NCI-H2227 (cell line): ENCODE results near the gene FTMT.
"Not testable (repeated sequence)": the region's sequence is repeated elsewhere in the genome, so short reads cannot be mapped to it uniquely, and the experiment has no call there.

Experiments
- DNase-seq: peaks from one replicate; lab custom pipeline; 2025; ENCODE audit not compliant: unreplicated experiment; lab: John Stamatoyannopoulos, UW

The FTMT gene

GRCh38 chr5:121851643-121852574, at the start of gene FTMT:
TSS of gene FTMT (plus strand) at chr5:121851882. CDS start at chr5:121851964, 82 bp downstream.
- DNase-seq = no peak

DNA sequence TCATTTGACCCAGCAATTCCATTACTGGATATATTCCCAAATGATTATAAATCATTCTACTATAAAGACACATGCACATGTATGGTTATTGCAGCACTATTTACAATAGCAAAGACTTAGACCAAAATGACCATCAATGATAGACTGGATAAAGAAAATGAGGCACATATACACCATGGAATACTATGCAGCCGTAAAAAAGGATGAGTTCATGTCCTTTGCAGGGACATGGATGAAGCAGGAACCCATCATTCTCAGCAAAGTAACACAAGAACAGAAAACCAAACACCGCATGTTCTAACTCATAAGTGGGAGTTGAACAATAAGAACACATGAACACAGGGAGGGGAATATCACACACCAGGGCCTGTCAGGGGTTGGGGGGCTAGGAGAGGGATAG, 46.4 kb upstream of the FTMT start:
- DNase-seq = not testable (repeated sequence)

- no peak for DNase-seq
Observed at GRCh38 chr5:121805911-121806310, 45.8 kb upstream of the FTMT start.

GRCh38 chr5:121816164-121816563, 35.5 kb upstream of the FTMT start:
- no peak for DNase-seq

GRCh38 chr5:121819682-121820261, 31.9 kb upstream of the FTMT start:
- DNase-seq = no peak

- DNase-seq = no peak
Observed at GRCh38 chr5:121833617-121834016, 18.1 kb upstream of the FTMT start.

GRCh38 chr5:121834021-121834420, 17.7 kb upstream of the FTMT start:
- DNase-seq = no peak

GRCh38 chr5:121841892-121842291, 9.8 kb upstream of the FTMT start:
- DNase-seq = no peak

DNA sequence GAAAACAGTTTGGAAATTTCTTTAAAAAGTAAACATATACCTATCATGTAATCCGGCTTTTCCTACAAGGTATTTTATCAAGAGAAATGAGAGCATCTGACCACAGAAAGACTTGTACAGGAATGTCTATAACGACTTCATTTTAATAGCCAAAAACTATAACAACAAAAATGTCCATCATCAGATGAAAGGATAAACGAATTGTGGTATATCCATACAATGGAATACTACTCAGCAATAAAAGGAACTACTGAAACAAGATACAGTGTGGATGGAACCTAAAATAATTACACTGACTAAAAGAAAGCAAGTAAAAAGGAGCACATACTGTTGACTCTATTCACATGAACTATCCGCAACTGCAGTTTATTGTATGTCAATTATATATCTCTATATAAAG, 1.4 kb upstream of the FTMT start:
- no peak for DNase-seq

DNA sequence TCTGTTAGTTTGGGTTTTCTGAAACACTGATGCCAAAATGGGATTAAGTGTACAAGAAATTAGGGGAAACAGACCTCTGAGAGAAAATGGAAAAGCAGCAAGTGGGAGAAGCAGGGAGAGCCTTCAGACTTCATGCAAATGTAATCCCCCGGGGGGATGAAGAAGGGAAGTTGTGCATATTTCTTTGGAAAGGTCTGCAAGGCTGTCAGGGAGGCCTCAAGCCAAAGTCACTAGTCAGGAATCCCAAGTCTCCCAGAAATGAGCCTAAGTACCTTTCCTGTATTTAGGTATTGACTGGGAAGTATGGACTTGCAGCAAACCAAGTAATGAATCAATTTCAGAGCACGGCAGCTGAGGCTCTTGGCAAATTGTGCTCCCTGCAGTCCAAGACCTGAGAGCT, 2.2 kb downstream of the FTMT start:
- no peak for DNase-seq

DNA sequence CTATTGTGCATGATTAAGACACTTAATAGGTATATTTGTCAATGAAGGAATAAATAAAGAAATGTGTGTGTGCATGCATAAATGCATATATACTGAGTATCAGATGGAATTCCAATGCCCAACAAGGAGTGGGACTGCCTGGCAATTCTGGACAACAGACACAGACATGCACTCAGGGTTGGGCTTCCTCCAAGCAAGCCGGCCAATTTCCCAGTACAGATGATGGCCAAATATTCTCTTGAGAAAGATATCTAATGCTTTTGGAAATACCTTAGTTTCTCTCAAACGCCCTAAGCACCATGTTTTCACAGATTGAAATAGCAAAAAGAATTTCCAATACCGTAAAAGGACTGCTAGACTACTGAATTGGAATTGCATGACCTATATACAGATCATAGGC, 11.1 kb downstream of the FTMT start:
- DNase-seq = no peak

- DNase-seq = no peak
Observed at GRCh38 chr5:121863753-121864285, 12.1 kb downstream of the FTMT start.

DNA sequence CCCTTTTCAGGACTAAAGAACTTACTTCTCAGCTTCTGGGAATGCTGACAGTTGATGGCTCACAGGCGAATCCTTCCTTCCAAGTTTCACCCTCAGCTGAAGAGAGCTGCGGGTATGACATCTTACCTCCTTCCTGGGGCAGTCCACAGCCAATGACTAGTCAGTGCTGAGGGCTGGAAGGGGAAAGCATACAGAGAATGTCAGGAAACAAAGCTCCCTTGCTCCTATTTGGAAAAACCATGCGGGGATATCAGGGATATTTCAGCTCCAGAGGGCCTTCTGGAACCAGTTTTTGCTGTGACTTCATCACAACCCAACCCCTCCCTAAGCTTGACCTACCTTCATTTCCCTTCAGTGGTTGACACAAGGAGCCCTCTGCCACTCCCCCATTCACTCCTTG, 15.7 kb downstream of the FTMT start:
- DNase-seq = no peak

- peak; percentile 1 for DNase-seq
Observed at GRCh38 chr5:121870489-121870888, 18.8 kb downstream of the FTMT start.

GRCh38 chr5:121872856-121873255, 21.2 kb downstream of the FTMT start:
- DNase-seq = no peak

DNA sequence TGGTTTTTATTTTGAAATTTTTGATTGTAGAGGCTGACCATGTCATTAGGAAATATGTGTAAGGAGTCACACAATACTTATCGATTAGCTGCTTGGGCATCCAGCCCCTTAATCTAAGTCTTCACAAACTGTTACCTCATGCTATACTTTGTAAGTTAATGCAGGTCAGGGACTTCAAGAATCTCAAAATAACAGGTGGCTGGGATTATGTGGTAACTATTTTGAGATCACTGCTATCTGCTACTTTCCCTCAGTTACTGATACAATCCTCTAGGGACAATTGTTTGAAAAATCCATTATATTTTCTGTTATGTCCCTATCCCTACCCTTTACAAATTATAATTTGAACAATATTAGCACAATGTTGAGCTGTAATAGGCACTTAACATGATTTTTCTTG, 21.7 kb downstream of the FTMT start:
- no peak for DNase-seq

DNA sequence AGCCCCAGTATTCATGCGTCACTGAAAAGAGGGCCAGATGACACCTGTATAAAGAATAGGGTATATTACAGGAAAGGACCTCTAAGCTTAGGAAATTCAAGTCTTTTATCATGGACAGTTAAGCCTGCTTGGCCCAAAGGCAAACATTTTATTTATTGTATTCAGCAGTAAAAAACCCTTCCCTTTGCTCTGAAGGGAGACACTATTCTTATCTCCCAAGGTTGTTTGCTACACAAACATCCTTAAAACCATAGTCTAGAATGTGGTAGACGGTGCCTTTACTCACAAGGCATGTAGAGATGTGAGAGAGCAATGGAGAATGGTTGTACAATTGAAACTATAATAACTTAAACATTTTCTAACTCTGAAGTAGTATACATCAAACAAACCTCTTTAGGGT, 33.9 kb downstream of the FTMT start:
- DNase-seq = no peak

GRCh38 chr5:121887727-121888126, 36.0 kb downstream of the FTMT start:
- DNase-seq = no peak

DNA sequence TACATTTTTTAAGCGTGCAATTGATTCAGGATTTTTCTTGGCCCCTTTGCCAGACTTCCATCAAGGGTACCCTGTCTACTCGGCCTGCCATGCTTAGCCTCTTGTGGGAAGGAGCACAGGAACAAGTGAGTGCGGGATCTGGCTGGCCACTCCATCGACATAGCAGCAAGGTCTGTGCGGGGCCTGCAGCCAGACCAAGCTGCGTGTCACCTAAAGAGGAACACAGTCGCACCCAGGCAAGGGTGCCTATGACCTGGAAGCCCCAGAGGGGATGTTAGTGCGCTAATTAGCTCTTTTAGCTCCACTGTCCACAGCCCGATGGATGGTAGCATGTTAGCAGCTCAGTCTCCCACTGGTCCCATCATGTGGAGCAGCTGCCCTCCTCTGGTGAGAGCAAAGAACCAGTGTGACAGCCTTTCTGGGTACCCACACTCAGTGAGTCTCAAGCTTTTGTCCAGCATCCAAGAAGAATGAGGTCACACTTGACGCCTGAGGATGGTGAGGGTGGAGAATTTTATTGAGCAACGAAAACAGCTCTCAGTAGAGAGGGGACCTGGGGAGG, 38.7 kb downstream of the FTMT start:
- DNase-seq = no peak

DNA sequence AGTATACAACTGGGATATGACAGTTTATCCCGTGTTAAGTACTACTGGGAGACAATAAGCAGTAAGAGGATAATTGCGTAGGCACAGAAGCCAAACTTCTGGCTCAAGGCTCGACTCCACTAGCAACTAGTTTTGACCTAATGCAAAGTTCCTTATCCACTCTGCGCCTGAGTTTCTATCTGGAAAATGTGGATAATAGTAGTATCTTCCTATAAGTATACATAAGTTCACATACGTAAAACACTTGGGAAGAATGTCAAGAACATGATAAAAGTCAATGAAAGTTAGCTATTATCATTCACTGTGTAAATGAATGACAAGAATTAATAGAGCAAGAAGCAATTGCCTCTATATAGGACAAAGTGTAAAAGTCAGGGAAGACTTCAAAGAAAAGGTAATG, 45.7 kb downstream of the FTMT start:
- no peak for DNase-seq

- DNase-seq = no peak
Observed at GRCh38 chr5:121899346-121899745, 47.7 kb downstream of the FTMT start.
